GM12874 (cell line): ENCODE results near the gene BEND3.

Experiments
- TF ChIP-seq, protein P1 (sequence below): IDR thresholded peaks from 2 replicates; pipeline ENCODE4 v1.5.1; 2011; ENCODE audit warnings: low read depth, mild to moderate bottlenecking, control low read depth, low read length, moderate library complexity; ENCODE audit not compliant: insufficient read depth

The BEND3 gene

DNA sequence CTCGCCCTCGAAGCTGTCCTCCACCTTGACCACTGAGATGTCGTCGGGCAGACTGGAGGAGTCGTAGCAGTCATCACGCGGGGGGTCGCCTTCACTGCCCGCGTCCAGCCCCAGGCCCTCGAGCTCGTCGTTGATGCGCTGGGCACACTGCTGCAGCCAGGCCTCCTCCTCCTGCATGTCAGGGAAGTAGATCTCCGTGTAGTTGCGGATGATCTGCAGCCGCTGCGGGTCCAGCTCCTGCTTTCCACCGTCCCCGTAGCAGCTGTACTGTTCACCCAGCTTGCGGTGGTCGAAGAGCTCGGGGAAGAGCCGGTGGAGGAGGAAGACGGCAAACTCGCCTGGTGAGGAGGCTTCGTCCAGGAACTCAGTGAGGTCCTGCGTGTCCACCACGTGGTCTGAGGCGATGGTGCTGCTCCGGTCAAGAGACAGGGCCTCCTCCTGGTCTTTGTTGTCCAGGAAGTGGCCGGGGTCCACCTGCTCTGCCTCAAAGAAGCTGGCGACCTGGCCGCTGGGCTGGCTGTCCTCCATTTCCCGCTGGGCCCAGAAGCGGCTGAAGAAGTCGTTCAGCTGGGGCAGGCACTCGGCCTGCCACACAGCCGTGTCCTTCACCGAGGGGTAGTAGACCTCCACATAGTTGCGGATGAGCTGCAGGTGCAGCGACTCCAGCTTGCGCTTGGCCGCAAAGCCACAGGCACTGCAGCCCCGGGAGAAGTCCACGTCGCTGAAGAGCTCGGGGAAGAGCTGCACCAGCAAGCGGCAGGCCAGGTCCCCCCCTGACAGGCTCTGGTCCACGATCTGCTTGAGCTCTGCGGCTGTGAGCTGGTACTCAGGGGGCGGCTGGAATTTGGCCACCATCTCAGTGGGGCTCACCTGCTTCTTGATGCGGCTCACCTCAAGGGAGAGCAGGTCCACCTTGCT, 45.4 kb downstream of the BEND3 start:
- TF ChIP-seq, protein P1, sequence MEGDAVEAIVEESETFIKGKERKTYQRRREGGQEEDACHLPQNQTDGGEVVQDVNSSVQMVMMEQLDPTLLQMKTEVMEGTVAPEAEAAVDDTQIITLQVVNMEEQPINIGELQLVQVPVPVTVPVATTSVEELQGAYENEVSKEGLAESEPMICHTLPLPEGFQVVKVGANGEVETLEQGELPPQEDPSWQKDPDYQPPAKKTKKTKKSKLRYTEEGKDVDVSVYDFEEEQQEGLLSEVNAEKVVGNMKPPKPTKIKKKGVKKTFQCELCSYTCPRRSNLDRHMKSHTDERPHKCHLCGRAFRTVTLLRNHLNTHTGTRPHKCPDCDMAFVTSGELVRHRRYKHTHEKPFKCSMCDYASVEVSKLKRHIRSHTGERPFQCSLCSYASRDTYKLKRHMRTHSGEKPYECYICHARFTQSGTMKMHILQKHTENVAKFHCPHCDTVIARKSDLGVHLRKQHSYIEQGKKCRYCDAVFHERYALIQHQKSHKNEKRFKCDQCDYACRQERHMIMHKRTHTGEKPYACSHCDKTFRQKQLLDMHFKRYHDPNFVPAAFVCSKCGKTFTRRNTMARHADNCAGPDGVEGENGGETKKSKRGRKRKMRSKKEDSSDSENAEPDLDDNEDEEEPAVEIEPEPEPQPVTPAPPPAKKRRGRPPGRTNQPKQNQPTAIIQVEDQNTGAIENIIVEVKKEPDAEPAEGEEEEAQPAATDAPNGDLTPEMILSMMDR: no peak

DNA sequence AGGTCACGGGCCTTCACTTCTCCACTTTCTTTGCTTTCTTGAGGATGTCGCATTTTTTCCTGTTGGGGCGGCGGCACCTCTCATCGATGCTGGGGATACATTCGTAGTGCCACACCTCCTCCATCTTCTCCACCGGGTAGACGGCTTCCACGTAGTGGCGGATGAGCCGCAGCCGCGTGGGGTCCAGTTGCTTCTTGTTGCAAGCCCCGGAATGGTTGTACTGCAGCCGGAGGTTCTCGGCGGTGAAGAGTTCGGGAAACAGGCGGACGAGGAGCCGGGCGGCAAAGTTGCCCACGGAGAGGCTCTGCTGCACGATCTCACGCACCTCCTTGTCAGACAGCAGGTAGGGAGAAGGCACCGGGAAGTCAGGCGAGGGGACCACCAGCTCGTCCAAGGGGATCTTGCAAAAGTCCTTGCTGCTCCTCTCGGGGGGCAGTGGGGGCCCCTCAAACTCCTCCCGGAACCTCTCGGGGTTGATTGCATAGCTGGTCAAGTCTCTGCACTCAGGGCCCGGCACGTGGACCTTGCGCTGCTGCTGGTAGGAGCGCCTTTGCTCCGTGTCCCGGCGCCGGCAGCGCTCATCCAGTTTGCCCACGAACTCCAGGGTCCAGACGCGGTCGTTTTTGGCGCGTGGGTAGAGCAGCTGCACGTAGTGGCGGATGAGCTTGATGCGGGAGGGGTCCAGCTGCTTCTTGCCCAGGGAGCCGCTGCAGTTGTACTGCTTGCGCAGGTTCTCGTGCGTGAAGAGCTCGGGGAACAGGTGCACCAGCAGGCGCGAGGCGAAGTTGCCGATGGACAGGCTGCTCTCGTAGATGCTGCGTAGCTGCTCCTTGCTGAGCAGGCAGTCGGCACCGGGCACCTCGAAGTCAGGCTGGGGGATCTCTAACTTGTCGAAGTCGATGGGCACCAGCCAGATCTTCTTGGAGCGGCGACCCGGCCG, 46.4 kb downstream of the BEND3 start:
- TF ChIP-seq, protein P1: no peak

DNA sequence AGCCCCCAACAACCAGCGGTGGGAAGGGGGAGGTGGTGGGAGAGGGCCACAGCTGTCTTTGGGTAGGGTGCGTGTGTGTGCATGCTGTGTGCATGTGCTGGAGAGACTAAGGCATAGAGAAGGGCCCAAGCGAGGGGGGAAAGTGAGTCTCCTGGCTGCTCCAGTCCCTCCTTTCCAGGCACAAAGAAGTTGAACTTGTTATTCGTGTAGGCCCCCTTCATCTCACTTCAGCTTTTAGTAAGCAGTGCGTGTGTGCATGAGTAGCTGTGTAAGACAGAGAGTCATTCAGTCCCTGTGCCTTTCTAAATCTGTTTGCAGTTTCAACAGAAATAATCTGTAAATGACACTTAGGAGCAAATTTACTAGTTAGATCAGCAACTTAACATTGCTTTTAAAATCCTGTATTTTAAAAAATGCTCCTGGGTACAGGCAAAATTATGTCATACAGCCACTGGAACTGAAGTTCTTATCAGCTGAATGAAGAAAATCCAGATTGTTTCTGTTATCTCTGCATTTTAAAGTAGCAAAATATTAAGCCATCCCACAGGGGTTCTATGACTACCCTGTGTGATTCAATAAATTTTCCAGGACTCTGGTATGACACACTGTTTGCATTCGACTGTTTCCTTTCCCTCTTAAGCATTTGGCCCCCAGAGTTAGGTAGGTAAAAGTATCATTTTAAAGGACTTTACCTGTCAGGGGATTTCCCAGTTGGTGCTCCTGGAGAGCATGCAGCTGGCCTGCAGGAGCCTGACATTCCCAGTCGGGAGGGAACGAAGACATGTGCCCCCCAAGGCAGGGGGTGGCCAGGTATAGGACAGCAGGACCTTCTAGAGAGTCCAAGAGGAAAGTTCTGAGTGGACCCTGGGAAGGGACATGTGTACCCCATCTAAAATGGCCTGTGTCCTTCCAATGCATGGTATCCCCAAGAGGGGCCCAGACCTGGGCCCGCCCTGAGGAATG, 48.3 kb downstream of the BEND3 start:
- TF ChIP-seq, protein P1: no peak

DNA sequence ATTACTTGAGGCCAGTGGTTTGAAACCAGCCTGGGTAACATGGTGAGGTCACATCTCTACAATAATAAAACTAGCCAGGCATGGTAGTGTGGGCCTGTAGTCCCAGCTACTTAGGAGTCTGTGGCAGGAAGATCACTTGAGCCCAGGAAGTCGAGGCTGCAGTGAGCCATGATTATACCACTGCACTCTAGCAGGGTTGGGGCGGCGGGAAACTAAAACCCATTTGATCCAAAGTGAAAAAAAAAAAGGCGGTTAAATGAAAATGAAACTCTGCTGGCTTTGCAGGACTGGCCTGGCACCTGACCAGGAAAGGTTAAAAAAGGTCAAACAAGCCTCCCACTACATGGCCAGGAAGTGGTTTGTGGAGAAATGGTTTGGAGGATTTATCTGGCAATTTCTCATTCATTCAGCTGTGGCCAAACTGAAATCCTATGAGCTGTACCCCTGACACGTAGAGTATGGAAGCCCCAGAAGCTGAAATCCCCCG, 50.7 kb downstream of the BEND3 start:
- TF ChIP-seq, protein P1: no peak

DNA sequence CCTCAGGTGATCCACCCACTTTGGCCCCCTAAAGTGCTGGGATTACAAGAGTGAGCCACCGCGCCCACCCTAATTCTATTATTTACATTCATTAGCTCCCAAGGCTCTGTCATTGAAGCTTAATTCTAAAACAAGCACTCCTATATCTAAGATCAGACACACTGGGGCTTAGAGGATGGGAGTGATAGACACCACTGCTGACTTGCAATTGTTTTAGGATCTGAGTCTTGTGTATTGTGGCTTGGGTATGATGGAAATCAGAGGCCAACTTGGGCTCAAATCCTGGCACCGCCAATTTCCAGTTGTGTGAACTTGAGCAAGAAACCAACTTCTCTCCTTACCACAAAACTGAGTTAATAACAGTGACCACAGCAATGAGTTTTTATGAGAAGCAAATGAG, 52.6 kb downstream of the BEND3 start:
- TF ChIP-seq, protein P1: no peak

DNA sequence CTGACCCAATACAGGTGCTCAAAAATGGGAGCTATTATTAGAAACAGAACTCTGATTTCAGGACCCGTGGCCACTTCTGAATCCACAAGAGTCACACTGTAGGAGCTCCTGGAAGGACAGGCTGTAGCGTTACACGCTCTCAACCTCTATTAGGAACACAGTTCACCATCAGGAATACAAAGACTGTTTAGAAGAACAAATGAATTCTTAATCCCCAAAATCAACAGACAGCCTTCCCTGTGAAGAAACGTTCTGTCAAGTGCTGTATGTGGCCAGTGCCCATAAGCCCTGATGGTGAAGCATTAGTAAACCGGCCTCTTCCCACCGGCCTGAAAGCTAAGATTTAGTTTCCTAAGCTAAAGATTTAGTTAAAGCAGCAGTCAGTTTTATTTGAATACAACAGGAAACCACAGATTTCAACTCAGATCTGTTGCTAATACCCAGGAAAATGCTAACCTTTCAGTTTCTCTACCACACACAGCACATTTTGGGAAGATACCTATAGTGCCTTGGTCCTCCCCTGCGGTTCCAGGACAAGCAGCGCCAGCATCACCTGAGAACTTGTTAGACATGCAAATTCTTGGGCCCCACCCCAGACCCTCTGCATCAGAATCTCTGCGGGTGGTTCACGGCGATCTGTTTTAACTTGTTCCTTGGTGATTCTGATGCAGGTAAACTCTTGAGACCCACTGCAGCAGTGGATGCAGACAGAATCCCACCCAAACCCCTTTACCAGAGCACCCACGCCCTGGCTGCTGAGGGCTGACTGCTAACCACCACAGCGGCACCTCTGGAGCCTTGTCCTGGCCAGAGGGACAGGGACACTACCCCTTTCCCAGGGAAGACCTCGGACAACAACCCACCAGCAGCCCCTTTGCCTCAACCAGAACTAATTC, 53.9 kb downstream of the BEND3 start:
- TF ChIP-seq, protein P1: no peak
